Neural progenitor cell (in vitro differentiated cells): ENCODE data around the gene C14orf93.

ENCODE experiments used
- CTCF ChIP-seq: fragments of 200-600 bp; sonication (generic); IDR thresholded peaks from 2 replicates; pipeline ENCODE4 v1.5.1; 2017; ENCODE audit warnings: antibody characterized with exemption, mild to moderate bottlenecking
- EZH2 ChIP-seq: fragments of 200-600 bp; sonication (generic); IDR thresholded peaks from 2 replicates; pipeline ENCODE4 v1.6.1; 2017; ENCODE audit warnings: antibody characterized with exemption, mild to moderate bottlenecking, moderate library complexity
- EZH2phosphoT487 ChIP-seq: fragments of 200-600 bp; sonication (generic); IDR thresholded peaks from 2 replicates; pipeline ENCODE4 v1.6.1; 2017; ENCODE audit warnings: antibody characterized with exemption

- TF ChIP-seq CTCF: no peak
- TF ChIP-seq EZH2: no peak
- TF ChIP-seq EZH2phosphoT487: no peak
Observed at GRCh38 chr14:23053426-23053825, 43.5 kb upstream of the C14orf93 start.
